GM19438 (cell line): ENCODE measurements around the gene NAALADL2.
"Not testable (repeated sequence)": the region's sequence is repeated elsewhere in the genome, so short reads cannot be mapped to it uniquely, and the experiment has no call there.

Experiments
- ATAC-seq: cut with Tn5 transposase; IDR thresholded peaks from one replicate; pipeline ENCODE4 v1.9.1; 2021; ENCODE audit warnings: low read depth; ENCODE audit not compliant: unreplicated experiment

The NAALADL2 gene

DNA sequence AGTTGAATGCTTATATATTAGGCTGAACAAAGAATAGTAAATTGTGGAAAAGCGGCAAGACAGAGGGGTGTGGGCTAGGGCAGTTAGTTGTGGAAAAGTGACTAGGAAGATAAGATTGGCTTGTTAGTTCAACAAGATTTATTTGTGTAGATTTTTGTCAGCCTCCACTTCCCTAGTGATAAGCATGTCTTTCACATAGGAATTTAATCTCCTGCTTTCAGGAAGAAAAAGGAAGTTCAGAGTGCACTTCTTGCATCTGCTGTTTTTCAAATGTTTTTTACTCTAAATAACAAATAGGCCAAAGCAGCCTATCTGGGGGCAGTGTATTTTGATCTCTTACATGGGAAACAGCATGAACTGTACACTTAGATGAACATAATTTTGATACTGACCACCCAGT lies 919.9 kb downstream of the NAALADL2 start:
- no peak for ATAC-seq

DNA sequence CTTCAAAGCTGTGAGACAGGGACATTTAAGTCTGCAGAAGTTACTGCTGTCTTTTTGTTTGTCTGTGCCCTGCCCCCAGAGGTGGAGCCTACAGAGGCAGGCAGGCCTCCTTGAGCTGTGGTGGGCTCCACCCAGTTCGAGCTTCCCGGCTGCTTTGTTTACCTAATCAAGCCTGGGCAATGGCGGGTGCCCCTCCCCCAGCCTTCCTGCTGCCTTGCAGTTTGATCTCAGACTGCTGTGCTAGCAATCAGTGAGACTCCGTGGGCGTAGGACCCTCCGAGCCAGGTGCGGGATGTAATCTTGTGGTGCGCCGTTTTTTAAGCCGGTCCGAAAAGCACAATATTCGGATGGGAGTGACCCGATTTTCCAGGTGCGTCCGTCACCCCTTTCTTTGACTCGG lies 928.0 kb downstream of the NAALADL2 start:
- not testable (repeated sequence) for ATAC-seq

DNA sequence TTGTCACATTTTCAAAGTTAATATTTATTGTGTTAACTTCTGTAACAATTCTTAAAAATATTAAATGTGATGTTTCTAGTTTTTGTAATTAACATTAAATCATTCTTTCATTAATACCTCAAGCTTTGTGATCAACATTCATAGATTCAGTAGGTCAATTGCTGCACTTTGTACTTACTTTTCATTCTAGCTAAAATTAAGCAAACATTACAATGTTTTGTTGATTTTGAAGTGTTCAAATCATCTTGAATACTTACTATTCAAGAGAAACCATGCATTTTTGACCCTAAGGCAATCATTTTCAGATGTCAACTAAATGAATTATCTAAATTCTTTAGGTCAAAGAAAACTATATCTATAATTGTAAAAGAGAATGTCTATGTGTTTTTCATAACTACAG lies 933.1 kb downstream of the NAALADL2 start:
- ATAC-seq = no peak

DNA sequence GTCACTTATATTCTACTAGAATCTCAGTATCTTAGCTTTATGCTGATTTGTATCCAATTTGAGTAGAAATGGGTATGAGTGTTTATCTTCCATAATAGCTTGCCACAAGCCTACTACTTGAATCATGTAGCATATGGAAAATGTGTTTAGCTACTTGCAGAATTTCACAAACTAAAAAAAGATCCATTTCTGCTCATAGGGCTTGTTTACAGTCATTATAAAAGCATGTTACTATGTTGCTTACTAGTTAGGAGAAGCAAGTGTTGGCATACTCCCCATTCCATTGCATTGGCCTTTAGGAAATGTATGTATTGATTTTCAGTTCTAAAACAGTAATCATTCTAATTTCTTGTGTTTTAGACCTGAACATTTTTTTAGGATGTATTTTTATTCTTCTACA lies 939.2 kb downstream of the NAALADL2 start:
- no peak for ATAC-seq

DNA sequence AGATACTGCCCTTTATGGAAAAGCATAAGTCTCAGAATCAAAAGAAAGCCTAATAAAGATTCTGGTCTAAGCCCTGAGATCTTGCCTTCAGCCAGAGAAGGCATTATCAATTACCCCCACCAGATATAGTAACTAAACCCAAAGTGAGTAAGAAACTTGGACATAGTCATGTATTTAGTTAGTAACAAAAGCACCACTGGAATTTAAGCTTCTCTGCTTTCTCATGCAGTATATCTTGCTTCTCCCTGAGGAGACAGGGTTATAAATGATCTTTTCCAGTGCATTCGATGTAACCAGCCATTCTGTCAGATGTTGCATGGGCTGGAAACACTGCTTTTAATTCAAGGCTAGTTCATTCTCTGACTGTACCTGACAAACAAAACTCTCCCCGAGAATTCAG lies 946.7 kb downstream of the NAALADL2 start:
- ATAC-seq = no peak

DNA sequence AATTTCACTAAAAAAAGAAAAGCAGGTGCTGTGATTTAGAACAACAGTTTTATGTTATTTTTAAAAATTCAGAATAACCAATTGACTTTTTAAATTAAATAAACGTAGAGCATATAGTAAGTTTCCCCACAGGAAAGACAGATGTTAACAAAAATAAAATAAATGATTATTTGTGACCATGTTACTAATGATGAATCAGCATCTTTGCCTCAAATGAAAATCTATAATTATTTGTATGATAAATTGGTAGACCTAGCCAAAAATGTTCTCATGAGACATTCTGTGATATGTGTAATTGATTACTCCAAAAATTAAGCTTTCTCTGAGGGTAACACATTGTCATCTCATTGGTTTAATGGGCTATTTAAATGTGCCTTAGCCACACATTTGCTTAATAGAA lies 948.0 kb downstream of the NAALADL2 start:
- no peak for ATAC-seq

DNA sequence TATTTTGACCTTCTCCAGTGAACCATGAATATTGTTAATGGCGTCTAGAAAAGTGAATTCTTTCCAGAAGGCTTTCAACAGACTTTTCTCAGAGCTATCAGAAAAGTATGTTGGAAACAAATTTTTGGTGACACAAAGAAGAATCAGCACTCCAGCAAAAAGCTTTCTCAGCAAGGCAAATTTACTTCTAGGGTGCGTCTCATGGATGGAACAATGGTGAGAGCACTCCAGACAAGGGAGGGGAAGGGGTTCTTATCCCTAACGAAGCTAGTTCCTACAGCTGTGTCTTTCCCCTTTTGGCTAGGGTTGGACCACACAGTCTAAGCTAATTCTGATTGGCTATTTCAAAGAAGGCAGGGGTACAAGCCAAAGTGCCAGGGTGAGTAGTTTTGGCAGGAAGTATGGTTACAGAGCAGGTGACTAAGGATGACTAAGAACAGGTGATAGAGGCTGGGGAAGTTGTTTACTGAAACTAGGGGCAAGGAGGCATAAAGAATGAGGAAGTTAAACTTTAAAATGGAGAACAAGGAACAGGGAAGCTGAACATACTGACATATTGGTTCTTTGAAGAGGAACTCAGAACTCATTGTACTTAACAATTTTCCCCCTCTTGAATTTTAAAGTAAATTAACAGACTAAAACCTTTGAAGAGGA lies 959.8 kb downstream of the NAALADL2 start:
- ATAC-seq = no peak

DNA sequence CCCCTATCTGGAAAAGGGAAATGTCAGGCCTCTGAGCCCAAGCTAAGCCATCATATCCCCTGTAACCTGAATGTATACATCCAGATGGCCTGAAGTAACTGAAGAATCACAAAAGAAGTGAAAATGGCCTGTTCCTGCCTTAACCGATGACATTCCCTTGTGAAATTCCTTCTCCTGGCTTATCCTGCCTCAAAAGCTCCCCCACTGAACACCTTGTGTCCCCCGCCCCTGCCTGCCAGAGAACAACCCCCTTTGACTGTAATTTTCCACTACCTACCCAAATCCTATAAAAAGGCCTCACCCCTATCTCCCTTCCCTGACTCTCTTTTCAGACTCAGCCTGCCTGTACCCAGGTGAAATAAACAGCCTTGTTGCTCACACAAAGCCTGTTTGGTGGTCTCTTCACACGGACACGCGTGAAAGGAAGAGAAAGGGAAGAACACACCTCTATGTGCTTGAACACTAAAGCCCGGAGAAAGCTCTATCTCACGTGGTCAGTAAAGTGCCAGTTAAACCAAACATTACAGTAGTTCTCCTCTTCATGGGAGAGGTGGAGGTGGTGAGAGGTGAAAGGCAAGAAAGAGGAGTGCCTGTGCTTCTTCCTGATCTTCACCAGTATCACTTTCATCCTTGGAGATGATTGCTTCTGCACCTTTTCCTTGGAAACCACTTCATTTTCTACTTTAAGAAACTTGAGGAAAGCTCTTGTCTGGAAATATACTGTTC lies 963.8 kb downstream of the NAALADL2 start:
- ATAC-seq = not testable (repeated sequence)

DNA sequence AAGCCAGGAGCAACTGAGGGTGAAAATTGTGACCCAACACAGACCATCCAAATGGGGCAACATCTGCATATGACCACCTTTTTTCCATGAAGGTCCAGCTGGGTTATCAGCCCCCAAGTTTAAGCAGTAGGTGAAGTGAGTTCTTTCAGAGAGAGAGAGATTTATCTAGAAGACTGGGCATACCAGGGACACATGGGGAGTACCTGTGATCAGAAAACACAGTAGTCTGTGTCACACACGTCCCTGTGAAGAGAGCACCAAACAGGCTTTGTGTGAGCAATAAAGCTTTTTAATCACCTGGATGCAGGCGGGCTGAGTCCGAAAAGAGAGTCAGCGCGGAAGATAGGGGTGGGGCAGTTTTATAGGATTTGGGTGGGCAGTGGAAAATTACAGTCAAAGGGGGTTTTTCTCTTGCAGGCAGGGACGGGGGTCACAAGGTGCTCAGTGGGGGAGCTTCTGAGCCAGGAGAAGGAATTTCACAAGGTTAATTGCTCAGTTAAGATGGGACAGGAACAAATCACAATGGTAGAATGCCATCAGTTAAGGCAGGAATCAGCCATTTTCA lies 966.0 kb downstream of the NAALADL2 start:
- ATAC-seq = not testable (repeated sequence)

DNA sequence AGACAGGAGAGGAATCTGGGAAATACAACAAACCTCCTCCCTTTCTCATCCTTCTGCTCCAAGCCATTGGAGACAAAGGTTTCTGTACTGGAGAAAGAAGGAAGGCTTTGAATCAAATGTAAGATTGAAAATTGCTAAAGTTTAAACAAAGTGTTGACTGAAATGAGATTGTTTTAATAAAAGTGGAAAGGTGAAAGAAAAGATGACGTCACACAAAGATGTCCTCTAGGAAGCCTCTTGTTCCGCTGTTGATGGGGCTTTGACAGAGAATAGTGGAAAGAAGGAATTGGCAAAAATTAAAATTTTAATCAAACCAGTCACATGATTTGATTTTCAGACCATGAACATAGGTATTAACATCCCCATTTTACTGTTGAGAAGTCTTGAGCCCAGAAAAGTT lies 967.6 kb downstream of the NAALADL2 start:
- no peak for ATAC-seq

DNA sequence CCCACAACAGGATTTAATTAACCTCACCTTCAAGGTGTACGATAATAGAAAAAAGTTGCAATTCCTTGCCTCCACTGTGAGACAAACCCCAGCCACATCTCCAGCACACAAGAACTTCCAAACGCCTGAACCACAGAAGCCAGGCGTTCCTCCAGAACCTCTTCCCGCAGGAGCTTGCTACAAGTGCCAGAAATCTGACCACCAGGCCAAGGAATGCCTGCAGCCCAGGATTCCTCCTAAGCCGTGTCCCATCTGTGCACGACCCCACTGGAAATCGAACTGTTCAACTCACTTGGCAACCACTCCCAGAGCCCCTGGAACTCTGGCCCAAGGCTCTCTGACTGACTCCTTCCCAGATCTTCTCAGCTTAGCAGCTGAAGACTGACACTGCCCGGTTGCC lies 970.7 kb downstream of the NAALADL2 start:
- not testable (repeated sequence) for ATAC-seq

DNA sequence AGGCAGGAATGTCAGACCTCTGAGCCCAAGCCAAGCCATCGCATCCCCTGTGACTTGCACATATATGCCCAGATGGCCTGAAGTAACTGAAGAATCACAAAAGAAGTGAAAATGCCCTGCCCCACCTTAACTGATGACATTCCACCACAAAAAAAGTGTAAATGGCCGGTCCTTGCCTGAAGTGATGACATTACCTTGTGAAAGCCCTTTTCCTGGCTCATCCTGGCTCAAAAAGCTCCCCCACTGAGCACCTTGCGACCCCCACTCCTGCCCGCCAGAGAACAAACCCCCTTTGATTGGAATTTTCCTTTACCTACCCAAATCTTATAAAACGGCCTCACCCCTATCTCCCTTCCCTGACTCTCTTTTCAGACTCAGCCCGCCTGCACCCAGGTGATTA lies 976.6 kb downstream of the NAALADL2 start:
- ATAC-seq = not testable (repeated sequence)

DNA sequence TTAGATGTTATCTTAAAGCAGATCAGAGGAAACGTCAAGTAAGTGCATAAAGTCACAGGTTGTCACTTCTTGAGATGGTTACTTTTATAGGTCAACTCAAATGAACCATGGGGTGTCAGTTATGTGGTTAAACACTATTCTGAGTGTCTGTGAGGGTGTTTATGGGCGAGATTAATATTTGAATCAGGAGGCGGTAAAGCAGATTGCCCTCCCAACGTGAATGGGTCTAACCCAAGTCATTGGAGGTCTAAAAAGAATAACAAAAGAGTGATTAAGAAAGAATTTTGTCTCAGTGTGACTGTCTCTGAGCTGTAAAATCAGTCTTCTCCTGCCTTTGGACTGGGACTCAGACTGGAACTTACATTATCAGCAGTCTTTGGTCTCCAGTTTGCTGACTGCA lies 977.5 kb downstream of the NAALADL2 start:
- ATAC-seq = no peak

DNA sequence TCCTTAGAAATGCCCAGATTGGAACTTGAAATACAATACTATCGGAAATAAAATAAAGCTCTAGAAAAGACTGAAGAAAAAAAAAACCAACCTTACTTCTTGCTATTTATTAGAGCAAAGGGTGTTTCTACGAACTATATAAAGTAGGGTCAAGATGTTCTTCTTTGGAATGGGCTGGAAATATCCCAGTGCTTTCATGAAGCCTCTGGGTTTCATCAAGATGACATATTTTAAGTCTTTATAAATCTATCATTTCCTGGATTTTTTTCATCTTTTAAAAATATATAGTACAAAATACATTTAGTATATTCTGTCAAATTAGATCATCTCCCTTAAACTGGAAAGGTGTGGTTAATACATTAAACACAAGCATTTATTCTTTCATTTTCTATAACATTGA lies 978.8 kb downstream of the NAALADL2 start:
- no peak for ATAC-seq

DNA sequence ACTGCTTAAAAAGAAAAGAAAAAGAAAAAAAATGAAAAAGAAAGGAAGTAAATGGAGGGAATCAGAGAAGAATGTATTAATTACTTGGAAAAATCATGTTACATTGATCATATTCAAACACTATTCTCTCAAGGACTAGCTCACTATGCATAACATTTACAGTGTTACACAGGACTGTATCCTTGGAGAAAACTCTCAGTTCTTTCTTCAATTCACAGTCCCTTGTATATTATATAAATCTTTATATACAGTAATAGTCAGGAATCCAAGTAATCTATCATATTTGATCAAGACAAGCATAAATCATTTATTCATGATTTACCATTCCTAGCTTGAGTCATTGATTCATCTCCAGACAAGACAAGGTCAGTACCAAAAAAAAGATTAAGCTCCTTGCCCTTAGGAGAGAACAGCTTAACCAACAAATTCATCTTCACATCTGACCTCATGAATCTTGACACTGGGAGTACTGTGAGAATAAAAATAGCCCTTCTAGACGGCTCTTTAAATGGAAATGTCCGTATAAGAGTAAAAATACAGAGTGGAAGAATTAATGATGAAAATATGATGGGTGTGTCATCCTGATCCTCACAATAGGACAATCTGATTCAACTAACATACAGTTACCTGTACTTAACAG lies 980.4 kb downstream of the NAALADL2 start:
- no peak for ATAC-seq

DNA sequence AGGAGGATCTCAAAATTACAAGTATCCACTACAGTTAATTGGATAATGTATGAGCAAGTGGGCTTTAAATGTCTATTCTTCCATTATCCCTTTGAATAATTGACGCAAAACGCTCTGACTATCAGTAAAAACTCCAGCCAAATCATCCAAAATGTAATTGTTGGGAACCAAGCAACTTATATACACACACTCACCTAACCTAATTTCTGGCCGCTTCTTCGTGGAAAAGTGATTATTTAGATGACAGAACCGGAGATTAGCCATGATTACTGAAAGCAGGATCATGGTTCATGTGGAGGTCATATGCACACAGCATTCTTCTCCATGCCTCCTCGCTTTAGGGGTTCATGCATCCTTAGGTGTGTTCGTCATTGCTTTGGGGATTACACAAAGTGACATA lies 992.4 kb downstream of the NAALADL2 start:
- ATAC-seq = no peak

DNA sequence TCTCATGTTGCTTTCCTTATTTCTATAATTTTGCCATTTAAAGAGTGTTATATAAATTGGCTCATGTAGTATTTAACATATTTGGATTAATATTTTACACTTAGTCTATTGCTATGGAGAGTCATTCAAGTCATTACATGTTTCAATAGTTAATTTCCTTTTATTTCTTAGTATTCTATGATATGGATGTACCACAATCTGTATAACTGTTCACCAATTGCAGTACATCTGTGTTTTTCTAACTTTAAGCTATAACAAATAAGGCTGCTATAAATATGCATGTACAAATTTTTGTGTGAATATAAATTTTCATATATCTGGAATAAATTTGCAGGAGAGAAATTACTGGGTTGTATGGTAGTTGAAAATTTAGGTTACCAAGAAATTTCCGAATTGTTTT lies 993.4 kb downstream of the NAALADL2 start:
- no peak for ATAC-seq

DNA sequence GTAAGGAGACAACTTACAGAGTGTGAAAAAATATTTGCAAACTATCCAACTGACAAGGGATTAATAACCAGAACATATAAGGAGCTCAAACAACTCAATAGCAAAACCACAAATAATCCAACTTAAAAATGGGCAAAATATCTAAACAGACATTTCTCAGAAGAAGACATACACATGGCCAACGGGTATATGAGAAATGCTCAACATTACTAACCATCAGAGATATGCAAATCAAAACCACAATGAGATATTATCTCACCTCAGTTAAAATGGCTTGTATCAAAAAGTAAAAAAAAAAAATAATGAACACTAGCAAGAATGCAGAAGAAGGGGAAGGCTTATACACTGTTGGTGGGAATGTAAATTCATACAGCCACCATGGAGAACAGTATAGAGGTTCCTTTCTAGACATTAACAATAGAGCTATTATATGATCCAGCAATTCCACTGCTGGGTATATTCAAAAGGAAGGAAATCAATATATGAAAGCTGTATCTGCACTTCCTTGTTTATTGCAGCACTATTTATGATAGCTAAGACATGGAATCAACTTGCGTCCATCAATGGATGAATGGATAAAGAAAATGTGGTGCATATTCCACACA lies 998.6 kb downstream of the NAALADL2 start:
- no peak for ATAC-seq
